ENCODE measurements around the gene ARPC1B. TPM values are rescaled to one million over a fixed set of nuclear protein-coding genes. Genes with fewer than 3 reads are reported as not detected.
"Not testable (repeated sequence)": the region's sequence is repeated elsewhere in the genome, so short reads cannot be mapped to it uniquely, and the experiment has no call there.

The ARPC1B gene
- total RNA-seq, 3 donors from 2014 or later (not counting 1 experiment from before 2014, with no cell fraction given), result 161 to 184 (median 179) TPM

- H3K4me1 Mint-ChIP-seq, result no peaks in the 10 kb centered on the region
- Histone ChIP-seq H3K36me3 (ENCODE audit: control insufficient read depth, insufficient read depth, low read length) (peaks cover 64% of the 10 kb centered on the region), H3K27me3 (ENCODE audit: control insufficient read depth, insufficient read depth, low read length) (no peaks in the 10 kb centered on the region), H3K4me1 (ENCODE audit: control insufficient read depth, insufficient read depth, low read length) (no peaks in the 10 kb centered on the region), H3K9me3 (ENCODE audit: control insufficient read depth, insufficient read depth, low read length) (no peaks in the 10 kb centered on the region), H3K27ac (ENCODE audit: low read length) (no peak overlapping the region), H3K4me3 (ENCODE audit: low read length) (no peak overlapping the region)
- H3K9me3 Mint-ChIP-seq, result no peaks in the 10 kb centered on the region
- no peak overlapping the region for H3K4me3 Mint-ChIP-seq
- no peak overlapping the region for H3K27ac Mint-ChIP-seq
- DNase-seq (no peak), ATAC-seq (no peak)
- no peaks in the 10 kb centered on the region for H3K27me3 Mint-ChIP-seq (ENCODE audit: low read depth in 2 of 2)
- intact Hi-C loops (cut with micrococcal nuclease), result no loop called here
- no peaks in the 10 kb centered on the region for H3K36me3 Mint-ChIP-seq
- 97% methylated on average over 7 of the region's 7 CpGs for WGBS (ENCODE audit: insufficient coverage)
- no peak for TF ChIP-seq CTCF (IDR thresholded peaks at IDR 0.05)
Measured at GRCh38 chr7:99355098-99355497, 19.4 kb upstream of the ARPC1B start.

GRCh38 chr7:99357701-99358490, 16.6 kb upstream of the ARPC1B start:
- H3K4me3 Mint-ChIP-seq, result no peak overlapping the region
- no peaks in the 10 kb centered on the region for H3K9me3 ChIP-seq (ENCODE audit: control insufficient read depth, insufficient read depth, low read length)
- 97% methylated on average over 16 of the region's 16 CpGs for WGBS (ENCODE audit: insufficient coverage)
- no peaks in the 10 kb centered on the region for H3K36me3 Mint-ChIP-seq
- H3K4me1 ChIP-seq (ENCODE audit: control insufficient read depth, insufficient read depth, low read length), result no peaks in the 10 kb centered on the region
- TF ChIP-seq CTCF (IDR thresholded peaks at IDR 0.05), result no peak
- ATAC-seq (no peak), DNase-seq (no peak)
- H3K4me1 Mint-ChIP-seq, result no peaks in the 10 kb centered on the region
- peaks cover 59% of the 10 kb centered on the region for H3K36me3 ChIP-seq (ENCODE audit: control insufficient read depth, insufficient read depth, low read length)
- no peaks in the 10 kb centered on the region for H3K9me3 Mint-ChIP-seq
- intact Hi-C loops (cut with micrococcal nuclease), result no loop called here
- H3K27me3 ChIP-seq (ENCODE audit: control insufficient read depth, insufficient read depth, low read length), result no peaks in the 10 kb centered on the region
- H3K4me3 ChIP-seq (ENCODE audit: low read length), result no peak overlapping the region
- no peaks in the 10 kb centered on the region for H3K27me3 Mint-ChIP-seq (ENCODE audit: low read depth in 2 of 2)
- peak overlapping the region in 1 of 2 donors; percentile 59 for H3K27ac Mint-ChIP-seq
- no peak overlapping the region for H3K27ac ChIP-seq (ENCODE audit: low read length)

GRCh38 chr7:99358521-99358920, 16.0 kb upstream of the ARPC1B start:
- H3K9me3 Mint-ChIP-seq; H3K4me3 ChIP-seq (ENCODE audit: low read length); ATAC-seq; H3K4me3 Mint-ChIP-seq; H3K4me1 Mint-ChIP-seq; H3K27me3 Mint-ChIP-seq (ENCODE audit: low read depth in 2 of 2); intact Hi-C loops (cut with micrococcal nuclease); DNase-seq; H3K27me3 ChIP-seq (ENCODE audit: control insufficient read depth, insufficient read depth, low read length); H3K9me3 ChIP-seq (ENCODE audit: control insufficient read depth, insufficient read depth, low read length); H3K27ac ChIP-seq (ENCODE audit: low read length); H3K27ac Mint-ChIP-seq; H3K4me1 ChIP-seq (ENCODE audit: control insufficient read depth, insufficient read depth, low read length); H3K36me3 Mint-ChIP-seq: not testable (repeated sequence)
- 97% methylated on average over 15 of the region's 15 CpGs for WGBS (ENCODE audit: insufficient coverage)
- peaks cover 64% of the 10 kb centered on the region for H3K36me3 ChIP-seq (ENCODE audit: control insufficient read depth, insufficient read depth, low read length)

- Mint-ChIP-seq H3K27ac (no peak overlapping the region), H3K27me3 (ENCODE audit: low read depth in 2 of 2) (no peaks in the 10 kb centered on the region)
Measured at GRCh38 chr7:99359465-99360154, 14.9 kb upstream of the ARPC1B start.

More at GRCh38 chr7:99359465-99360154, 14.9 kb upstream of the ARPC1B start:
- Histone ChIP-seq H3K36me3 (ENCODE audit: control insufficient read depth, insufficient read depth, low read length) (peaks cover 67% of the 10 kb centered on the region), H3K27ac (ENCODE audit: low read length) (no peak overlapping the region), H3K4me1 (ENCODE audit: control insufficient read depth, insufficient read depth, low read length) (no peaks in the 10 kb centered on the region), H3K9me3 (ENCODE audit: control insufficient read depth, insufficient read depth, low read length) (no peaks in the 10 kb centered on the region), H3K27me3 (ENCODE audit: control insufficient read depth, insufficient read depth, low read length) (no peaks in the 10 kb centered on the region), H3K4me3 (ENCODE audit: low read length) (no peak overlapping the region)
- Mint-ChIP-seq H3K4me1 (no peaks in the 10 kb centered on the region), H3K9me3 (no peaks in the 10 kb centered on the region), H3K4me3 (no peak overlapping the region), H3K36me3 (no peaks in the 10 kb centered on the region)
- TF ChIP-seq CTCF (IDR thresholded peaks at IDR 0.05), result no peak
- 95% methylated on average over 22 of the region's 22 CpGs for WGBS (ENCODE audit: insufficient coverage)
- intact Hi-C loops (cut with micrococcal nuclease), result no loop called here
- DNase-seq (no peak), ATAC-seq (no peak)

All from natural killer cell (primary cell).